ENCODE data around the gene PTPRK. TPM values are rescaled to one million over a fixed set of nuclear protein-coding genes. Genes with fewer than 3 reads are reported as not detected.
A peak's percentile ranks its signal among the peaks of the same experiment; 100 is the strongest.

Gene PTPRK
- total RNA-seq, 1 experiment from 2014 or later = 89.3 TPM

DNA sequence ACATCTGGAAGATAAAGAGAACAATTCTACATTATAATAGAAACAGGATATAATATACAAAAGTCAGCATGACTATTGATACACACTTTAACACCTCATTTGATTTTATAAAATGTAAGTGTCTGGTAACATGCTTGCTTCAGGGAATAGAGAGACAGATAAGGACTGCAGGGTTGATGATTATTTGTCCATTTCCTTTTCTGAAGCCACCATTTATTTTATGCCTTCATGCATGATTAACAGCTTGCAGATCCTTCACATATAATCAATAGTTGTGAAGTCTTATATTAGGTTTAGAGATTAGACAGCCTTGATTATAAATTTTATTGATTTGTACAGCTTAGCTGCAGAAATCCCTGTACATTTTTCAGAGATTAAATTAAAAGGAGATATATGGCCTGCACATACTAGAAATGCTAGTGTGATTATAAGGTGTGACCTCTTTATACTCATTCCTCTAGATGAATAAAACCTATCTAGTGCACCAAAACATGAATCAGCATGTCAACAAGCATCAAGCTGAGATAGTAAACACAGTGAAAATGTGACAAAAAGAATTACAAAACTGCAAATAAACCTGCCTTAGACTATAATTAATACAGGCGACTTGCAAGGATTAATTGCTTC is 420.7 kb downstream of the PTPRK start:
- intact Hi-C loops (cut with micrococcal nuclease; ENCODE audit: unreplicated experiment) = no loop called here

DNA sequence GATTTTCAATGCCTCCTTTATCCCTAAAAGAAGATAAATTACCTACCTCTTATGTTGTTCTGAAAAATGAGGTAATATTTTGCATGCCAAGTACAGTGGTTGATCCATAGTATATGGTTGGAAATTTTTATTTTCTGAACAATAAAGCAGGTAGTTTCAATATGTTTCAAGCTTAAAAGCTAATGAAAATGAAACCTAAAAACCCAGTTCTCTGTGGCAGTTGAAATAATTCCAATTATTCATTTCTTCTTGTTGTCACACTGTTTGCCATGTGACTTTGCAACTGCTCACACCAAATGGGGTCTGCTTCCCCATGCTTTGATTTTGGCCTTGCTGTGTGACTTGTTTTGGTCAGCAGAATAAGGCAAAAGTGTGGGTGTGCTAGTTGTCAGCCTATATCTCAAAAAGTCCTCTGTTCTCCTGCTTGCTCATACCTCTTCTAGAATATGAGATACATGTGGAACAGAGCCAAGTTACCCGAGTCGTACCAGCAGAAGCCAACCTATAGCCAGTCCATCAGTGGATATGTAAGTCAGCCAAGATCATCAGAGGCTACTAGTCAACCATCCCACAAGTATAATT is 422.3 kb downstream of the PTPRK start:
- intact Hi-C loops (cut with micrococcal nuclease; ENCODE audit: unreplicated experiment) = no loop called here

More for the DNA sequence above, 420.7 kb downstream of the PTPRK start:
- H3K9me2 ChIP-seq (ENCODE audit: insufficient read depth) = no peaks in the 10 kb centered on the region
- no peak overlapping the region for H2AFZ ChIP-seq
- no peak for DNase-seq
- TF ChIP-seq, protein P1, sequence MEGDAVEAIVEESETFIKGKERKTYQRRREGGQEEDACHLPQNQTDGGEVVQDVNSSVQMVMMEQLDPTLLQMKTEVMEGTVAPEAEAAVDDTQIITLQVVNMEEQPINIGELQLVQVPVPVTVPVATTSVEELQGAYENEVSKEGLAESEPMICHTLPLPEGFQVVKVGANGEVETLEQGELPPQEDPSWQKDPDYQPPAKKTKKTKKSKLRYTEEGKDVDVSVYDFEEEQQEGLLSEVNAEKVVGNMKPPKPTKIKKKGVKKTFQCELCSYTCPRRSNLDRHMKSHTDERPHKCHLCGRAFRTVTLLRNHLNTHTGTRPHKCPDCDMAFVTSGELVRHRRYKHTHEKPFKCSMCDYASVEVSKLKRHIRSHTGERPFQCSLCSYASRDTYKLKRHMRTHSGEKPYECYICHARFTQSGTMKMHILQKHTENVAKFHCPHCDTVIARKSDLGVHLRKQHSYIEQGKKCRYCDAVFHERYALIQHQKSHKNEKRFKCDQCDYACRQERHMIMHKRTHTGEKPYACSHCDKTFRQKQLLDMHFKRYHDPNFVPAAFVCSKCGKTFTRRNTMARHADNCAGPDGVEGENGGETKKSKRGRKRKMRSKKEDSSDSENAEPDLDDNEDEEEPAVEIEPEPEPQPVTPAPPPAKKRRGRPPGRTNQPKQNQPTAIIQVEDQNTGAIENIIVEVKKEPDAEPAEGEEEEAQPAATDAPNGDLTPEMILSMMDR (conservative IDR thresholded peaks at IDR 0.05) = no peak
- no peak for TF ChIP-seq EZH2 (IDR thresholded peaks at IDR 0.05; ENCODE audit: low read depth)
- H3K4me3 ChIP-seq = no peak overlapping the region
- no peaks in the 10 kb centered on the region for H3F3A ChIP-seq (ENCODE audit: insufficient read depth, low read depth)
- H3K27ac ChIP-seq = peak overlapping the region; percentile 9; the same call in 1 of the 2 replicates
- BruUV-seq (replicated peaks) = no TSS peak
- H3K79me2 ChIP-seq (ENCODE audit: low read depth) = no peaks in the 10 kb centered on the region
- 0 out of 2 replicates have a peak, but pooled peaks cover 6% of the 10 kb centered on the region for H3K4me1 ChIP-seq (replicated peaks; ENCODE audit: insufficient read depth)
- no peak overlapping the region for H3K4me2 ChIP-seq
- CTCF ChIA-PET = no interaction called here
- H3K27me3 ChIP-seq (ENCODE audit: insufficient read depth, low read depth) = no peaks in the 10 kb centered on the region
- POLR2A ChIA-PET (ENCODE audit: unreplicated experiment) = no interaction called here
- H4K20me1 ChIP-seq (ENCODE audit: insufficient read depth) = no peaks in the 10 kb centered on the region
- H3K9me3 ChIP-seq (ENCODE audit: insufficient read depth, low read depth) = no peaks in the 10 kb centered on the region
- no peaks in the 10 kb centered on the region for H3K36me3 ChIP-seq (ENCODE audit: low read depth)

DNA sequence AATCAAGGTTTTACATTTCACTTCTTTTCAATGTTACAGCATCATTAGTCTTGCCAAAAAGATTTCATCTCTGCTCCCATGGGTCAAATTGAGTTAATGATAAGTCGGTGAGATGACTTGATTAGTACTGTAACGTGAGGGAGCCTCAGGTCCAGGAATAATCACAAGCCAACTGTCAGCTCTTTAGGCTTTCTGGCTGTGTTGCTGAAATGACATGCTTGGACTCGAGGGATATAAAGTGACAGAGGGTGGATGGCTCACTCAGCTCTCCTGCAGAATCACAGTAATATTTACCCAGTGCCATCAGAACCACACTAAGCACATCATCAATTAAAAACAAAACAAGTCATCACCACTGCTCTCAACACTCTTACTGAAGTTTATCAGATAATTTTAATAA is 423.4 kb downstream of the PTPRK start:
- Histone ChIP-seq H3K79me2 (ENCODE audit: low read depth) (no peaks in the 10 kb centered on the region), H3K36me3 (ENCODE audit: low read depth) (no peaks in the 10 kb centered on the region), H2AFZ (no peak overlapping the region), H4K20me1 (ENCODE audit: insufficient read depth) (no peaks in the 10 kb centered on the region), H3K4me2 (no peak overlapping the region), H3K9me2 (ENCODE audit: insufficient read depth) (no peaks in the 10 kb centered on the region), H3K27me3 (ENCODE audit: insufficient read depth, low read depth) (no peaks in the 10 kb centered on the region), H3K27ac (no peak overlapping the region), H3K4me3 (no peak overlapping the region), H3F3A (ENCODE audit: insufficient read depth, low read depth) (no peaks in the 10 kb centered on the region), H3K4me1 (replicated peaks; ENCODE audit: insufficient read depth) (0 out of 2 replicates have a peak, but pooled peaks cover 6% of the 10 kb centered on the region), H3K9me3 (ENCODE audit: insufficient read depth, low read depth) (no peaks in the 10 kb centered on the region)
- no peak for DNase-seq
- no TSS peak for BruUV-seq (replicated peaks)
- TF ChIP-seq, protein P1 (conservative IDR thresholded peaks at IDR 0.05) = no peak
- TF ChIP-seq EZH2 (IDR thresholded peaks at IDR 0.05; ENCODE audit: low read depth) = no peak
- ChIA-PET POLR2A (ENCODE audit: unreplicated experiment) (no interaction called here), CTCF (no interaction called here)
- intact Hi-C loops (cut with micrococcal nuclease; ENCODE audit: unreplicated experiment) = no loop called here

More for the DNA sequence above, 422.3 kb downstream of the PTPRK start:
- TF ChIP-seq EZH2 (IDR thresholded peaks at IDR 0.05; ENCODE audit: low read depth) = no peak
- no TSS peak for BruUV-seq (replicated peaks)
- H3K27me3 ChIP-seq (ENCODE audit: insufficient read depth, low read depth) = no peaks in the 10 kb centered on the region
- no peaks in the 10 kb centered on the region for H3F3A ChIP-seq (ENCODE audit: insufficient read depth, low read depth)
- H3K4me3 ChIP-seq = no peak overlapping the region
- H3K9me2 ChIP-seq (ENCODE audit: insufficient read depth) = no peaks in the 10 kb centered on the region
- H3K27ac ChIP-seq = no peak overlapping the region
- H3K4me2 ChIP-seq = no peak overlapping the region
- H3K79me2 ChIP-seq (ENCODE audit: low read depth) = no peaks in the 10 kb centered on the region
- no peaks in the 10 kb centered on the region for H4K20me1 ChIP-seq (ENCODE audit: insufficient read depth)
- no peaks in the 10 kb centered on the region for H3K36me3 ChIP-seq (ENCODE audit: low read depth)
- no peaks in the 10 kb centered on the region for H3K9me3 ChIP-seq (ENCODE audit: insufficient read depth, low read depth)
- no peak overlapping the region for H2AFZ ChIP-seq
- no peak for DNase-seq
- H3K4me1 ChIP-seq (replicated peaks; ENCODE audit: insufficient read depth) = 0 out of 2 replicates have a peak, but pooled peaks cover 6% of the 10 kb centered on the region
- CTCF ChIA-PET = no interaction called here
- POLR2A ChIA-PET (ENCODE audit: unreplicated experiment) = no interaction called here
